Measurements from ENCODE around the gene COLEC12.

DNA sequence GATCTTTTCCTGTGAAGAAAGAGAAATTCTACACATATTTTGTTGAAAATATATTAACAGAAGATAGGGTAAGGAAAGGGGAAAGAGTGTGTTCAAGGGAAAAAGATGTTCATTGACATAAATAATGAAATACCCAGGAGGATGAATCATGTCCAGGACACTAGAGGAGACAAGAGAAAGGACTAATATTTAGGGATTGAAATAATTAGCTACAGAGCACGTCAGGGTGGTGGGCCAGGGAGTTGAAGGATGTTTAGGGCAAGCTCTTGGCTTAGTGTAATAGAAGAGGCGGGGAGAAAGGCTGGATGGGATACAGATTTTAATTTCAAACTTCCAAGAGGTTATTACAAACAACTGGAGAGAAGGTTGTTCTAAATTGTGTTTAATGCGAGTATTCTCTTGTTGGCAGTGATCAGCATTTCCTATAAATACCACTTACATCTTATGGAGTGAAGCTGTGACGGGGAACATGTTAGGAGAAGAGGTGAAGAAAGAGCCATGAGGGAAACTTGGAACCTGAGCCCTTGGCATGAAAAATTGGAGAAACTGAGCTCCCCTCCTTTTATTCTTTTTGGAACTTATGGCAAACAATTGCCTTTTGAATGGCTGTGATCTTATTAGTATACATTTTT lies 43.1 kb upstream of the COLEC12 start:
- TF ChIP-seq, protein P1, sequence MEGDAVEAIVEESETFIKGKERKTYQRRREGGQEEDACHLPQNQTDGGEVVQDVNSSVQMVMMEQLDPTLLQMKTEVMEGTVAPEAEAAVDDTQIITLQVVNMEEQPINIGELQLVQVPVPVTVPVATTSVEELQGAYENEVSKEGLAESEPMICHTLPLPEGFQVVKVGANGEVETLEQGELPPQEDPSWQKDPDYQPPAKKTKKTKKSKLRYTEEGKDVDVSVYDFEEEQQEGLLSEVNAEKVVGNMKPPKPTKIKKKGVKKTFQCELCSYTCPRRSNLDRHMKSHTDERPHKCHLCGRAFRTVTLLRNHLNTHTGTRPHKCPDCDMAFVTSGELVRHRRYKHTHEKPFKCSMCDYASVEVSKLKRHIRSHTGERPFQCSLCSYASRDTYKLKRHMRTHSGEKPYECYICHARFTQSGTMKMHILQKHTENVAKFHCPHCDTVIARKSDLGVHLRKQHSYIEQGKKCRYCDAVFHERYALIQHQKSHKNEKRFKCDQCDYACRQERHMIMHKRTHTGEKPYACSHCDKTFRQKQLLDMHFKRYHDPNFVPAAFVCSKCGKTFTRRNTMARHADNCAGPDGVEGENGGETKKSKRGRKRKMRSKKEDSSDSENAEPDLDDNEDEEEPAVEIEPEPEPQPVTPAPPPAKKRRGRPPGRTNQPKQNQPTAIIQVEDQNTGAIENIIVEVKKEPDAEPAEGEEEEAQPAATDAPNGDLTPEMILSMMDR (IDR thresholded peaks at IDR 0.05): no peak
- TF ChIP-seq POLR2A (IDR thresholded peaks at IDR 0.05) (no peak), POLR2AphosphoS5 (IDR thresholded peaks at IDR 0.05) (no peak), EP300 (IDR thresholded peaks at IDR 0.05) (no peak)
